K562 (cell line): ENCODE data around the gene UGT8.

ENCODE experiments used
- CBX5 ChIP-seq: IDR thresholded peaks from 2 replicates; pipeline ENCODE4 v1.6.1; 2014; ENCODE audit warnings: low read depth, borderline replicate concordance
- CTCF ChIP-seq, 3 experiments: IDR thresholded peaks in 2 of 3; conservative IDR thresholded peaks in 1 of 3; 2 replicates each; pipeline ENCODE4 v1.5.1; 2011 to 2012; ENCODE audit warnings: low read length in 3 of 3, mild to moderate bottlenecking in 3 of 3, control low read depth in 2 of 3, improper control_type of control experiment in 1 of 3, inconsistent platforms in 1 of 3, low read depth in 1 of 3, mixed read lengths in 1 of 3, moderate library complexity in 1 of 3; ENCODE audit not compliant: insufficient read depth in 2 of 3
- ZBED1 ChIP-seq: IDR thresholded peaks from 2 replicates; pipeline ENCODE4 v1.6.1; 2014

- TF ChIP-seq ZBED1: no peak
- no peak for TF ChIP-seq CBX5
- TF ChIP-seq CTCF (IDR thresholded peaks at IDR 0.05 in 2 of 3, conservative IDR thresholded peaks at IDR 0.05 in 1 of 3; ENCODE audit: insufficient read depth in 2 of 3, low read depth in 1 of 3, low read length in 3 of 3): no peak
Observed at GRCh38 chr4:114692958-114693357, 94.4 kb downstream of the UGT8 start.
